Stimulated activated naive CD8-positive, alpha-beta T cell treated with anti-CD3 and anti-CD28 coated beads, Interleukin-15, amount 100 ng/mL, for 72 hours (primary cell): ENCODE data around the gene IL12RB2.
A peak's percentile ranks its signal among the peaks of the same experiment; 100 is the strongest.
"Not testable (repeated sequence)": the region's sequence is repeated elsewhere in the genome, so short reads cannot be mapped to it uniquely, and the experiment has no call there.

ENCODE experiments used
- ATAC-seq: fragments of 150-1000 bp; cut with Tn5 transposase; 2 replicates; pipeline ENCODE4 v1.10.0; 2021; ENCODE audit warnings: mild to moderate bottlenecking, moderate library complexity
- DNase-seq, 2 donors: peaks; one replicate each; pipeline ENCODE4 v3.0.0; 2021 to 2022
- H3K27ac Mint-ChIP-seq, 2 donors: one replicate each; pipeline ENCODE4 v1.8.0; 2022; ENCODE audit warnings: mild to moderate bottlenecking in 2 of 2, mixed read lengths in 2 of 2, moderate library complexity in 2 of 2
- H3K27me3 Mint-ChIP-seq: one replicate; pipeline ENCODE4 v1.8.0; 2022; ENCODE audit warnings: mixed read lengths
- H3K4me1 Mint-ChIP-seq: one replicate; pipeline ENCODE4 v1.8.0; 2022; ENCODE audit warnings: mild to moderate bottlenecking, mixed read lengths
- H3K4me3 Mint-ChIP-seq, 2 donors: one replicate each; pipeline ENCODE4 v1.8.0; 2022; ENCODE audit warnings: mild to moderate bottlenecking in 2 of 2, mixed read lengths in 2 of 2, moderate library complexity in 1 of 2
- H3K9me3 Mint-ChIP-seq, 2 donors: one replicate each; pipeline ENCODE4 v1.8.0; 2022; ENCODE audit warnings: mixed read lengths in 2 of 2

IL12RB2 gene

DNA sequence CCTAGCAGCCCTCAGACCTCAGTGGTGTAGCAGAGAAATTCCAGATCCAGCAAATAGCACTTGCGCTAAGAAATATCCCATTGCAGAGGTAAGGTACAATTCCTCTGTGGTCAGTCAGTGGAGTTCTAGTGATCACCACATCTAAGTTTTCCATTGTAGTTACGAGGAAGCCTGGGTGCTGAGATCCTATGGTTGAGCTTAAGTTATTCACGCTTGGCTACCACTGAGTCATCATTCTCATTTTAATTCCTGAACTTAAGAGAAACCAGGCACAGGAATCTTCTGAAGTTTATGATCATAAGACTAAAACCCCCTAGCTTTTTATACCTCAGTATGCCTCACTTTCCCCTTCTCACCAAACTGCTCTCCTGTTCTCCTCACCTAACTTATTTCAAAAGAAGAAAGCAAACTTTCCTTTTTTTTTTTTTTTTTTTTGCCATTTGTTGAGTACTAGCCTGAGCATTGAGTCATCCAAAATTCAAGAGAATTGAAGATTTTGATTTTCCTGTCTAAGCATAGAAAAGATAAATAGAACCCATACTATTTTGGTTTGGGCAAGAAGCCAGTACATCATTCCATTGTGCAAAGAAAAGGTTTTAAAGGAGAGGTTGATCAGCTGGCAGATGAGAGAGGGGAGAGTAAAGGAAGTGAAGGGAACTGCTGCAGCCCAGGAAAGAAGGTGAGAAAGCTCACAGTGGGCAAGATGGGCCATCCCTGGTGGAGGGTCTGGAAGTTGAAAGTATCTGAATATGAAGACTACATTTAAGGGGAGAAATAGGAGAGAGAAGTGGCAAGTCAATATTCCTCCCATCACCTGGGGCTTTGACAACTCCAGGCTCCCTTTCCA lies 82.6 kb downstream of the IL12RB2 start:
- DNase-seq (no peak), ATAC-seq (no peak)
- Mint-ChIP-seq H3K9me3 (peaks cover 0 to 9% of the 10 kb centered on the region in 2 donors), H3K27me3 (no peaks in the 10 kb centered on the region), H3K27ac (no peak overlapping the region), H3K4me3 (no peak overlapping the region), H3K4me1 (no peaks in the 10 kb centered on the region)

DNA sequence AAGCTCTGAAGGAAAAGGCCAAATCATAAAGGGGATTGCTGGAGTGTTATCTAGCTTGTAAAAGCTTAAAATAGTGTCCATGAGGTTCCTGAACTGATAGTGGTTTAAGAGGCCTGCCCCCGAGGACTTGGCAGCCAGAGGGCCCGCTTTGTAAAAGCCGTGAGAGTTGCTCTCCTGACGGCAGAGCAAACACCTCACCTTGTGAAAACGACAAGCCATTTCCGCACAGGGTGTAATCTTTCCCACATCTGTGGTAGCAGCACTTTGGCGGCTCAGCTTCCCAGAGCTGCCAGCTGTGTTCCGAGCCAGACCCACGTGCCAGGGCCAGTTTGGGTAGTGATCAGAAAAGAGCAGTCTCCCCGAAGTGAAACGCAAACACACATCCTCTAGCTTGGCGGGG lies 85.6 kb downstream of the IL12RB2 start:
- Mint-ChIP-seq H3K4me3 (no peak overlapping the region), H3K4me1 (no peaks in the 10 kb centered on the region), H3K9me3 (peaks cover 0 to 3% of the 10 kb centered on the region in 2 donors), H3K27me3 (no peaks in the 10 kb centered on the region), H3K27ac (peak overlapping the region in 1 of 2 donors; percentile 15)
- no peak for ATAC-seq
- peak in 1 of 2 donors; percentile 8 for DNase-seq

DNA sequence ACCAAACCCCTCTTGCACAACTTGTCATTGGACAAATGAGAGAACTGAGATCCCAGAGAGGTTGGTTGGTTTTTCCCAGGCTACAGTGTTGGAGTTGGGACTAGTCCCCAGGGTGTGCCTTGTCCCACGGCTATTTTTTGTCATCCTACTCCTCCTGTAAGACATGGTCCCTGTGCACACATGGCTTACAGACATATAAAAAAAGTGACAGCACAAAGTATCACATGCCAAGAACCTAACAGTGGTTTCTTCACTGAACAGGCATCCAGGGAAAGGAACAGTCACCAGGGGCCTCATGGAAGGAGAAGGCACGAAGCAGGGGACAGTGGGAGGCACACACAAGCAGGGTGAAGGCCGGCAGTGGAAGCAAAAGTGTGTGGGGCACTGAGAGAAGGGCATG lies 86.1 kb downstream of the IL12RB2 start:
- no peak for ATAC-seq
- peak overlapping the region; percentile 72 to 87 for H3K27ac Mint-ChIP-seq

DNA sequence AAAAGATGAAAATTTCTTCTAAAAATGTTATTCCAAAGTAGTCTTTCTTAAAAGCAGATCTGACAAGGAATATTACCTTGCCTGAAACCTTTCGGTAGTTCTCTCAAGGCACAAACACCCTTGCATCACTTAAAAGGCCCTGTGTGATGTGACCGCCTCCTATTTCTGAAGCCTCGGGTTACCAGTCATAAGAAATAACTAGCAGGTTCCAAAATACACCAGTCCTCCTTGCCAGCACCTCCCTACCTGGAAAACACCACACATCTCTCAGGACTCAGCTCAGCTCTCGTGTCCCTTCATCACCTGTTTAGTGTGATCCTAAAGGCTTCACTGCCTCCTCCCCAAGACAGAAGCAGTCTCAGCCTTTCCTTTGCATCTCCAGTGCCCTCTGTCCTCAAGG lies 86.9 kb downstream of the IL12RB2 start:
- DNase-seq (no peak), ATAC-seq (no peak)
- Mint-ChIP-seq H3K9me3 (peaks cover 0 to 14% of the 10 kb centered on the region in 2 donors), H3K27ac (peak overlapping the region in 1 of 2 donors; percentile 74), H3K4me1 (peaks cover 7% of the 10 kb centered on the region), H3K4me3 (no peak overlapping the region), H3K27me3 (no peaks in the 10 kb centered on the region)

More for the DNA sequence above, 86.1 kb downstream of the IL12RB2 start:
- Mint-ChIP-seq H3K27me3 (no peaks in the 10 kb centered on the region), H3K9me3 (peaks cover 0 to 8% of the 10 kb centered on the region in 2 donors), H3K4me1 (no peaks in the 10 kb centered on the region), H3K4me3 (no peak overlapping the region)
- no peak for DNase-seq

DNA sequence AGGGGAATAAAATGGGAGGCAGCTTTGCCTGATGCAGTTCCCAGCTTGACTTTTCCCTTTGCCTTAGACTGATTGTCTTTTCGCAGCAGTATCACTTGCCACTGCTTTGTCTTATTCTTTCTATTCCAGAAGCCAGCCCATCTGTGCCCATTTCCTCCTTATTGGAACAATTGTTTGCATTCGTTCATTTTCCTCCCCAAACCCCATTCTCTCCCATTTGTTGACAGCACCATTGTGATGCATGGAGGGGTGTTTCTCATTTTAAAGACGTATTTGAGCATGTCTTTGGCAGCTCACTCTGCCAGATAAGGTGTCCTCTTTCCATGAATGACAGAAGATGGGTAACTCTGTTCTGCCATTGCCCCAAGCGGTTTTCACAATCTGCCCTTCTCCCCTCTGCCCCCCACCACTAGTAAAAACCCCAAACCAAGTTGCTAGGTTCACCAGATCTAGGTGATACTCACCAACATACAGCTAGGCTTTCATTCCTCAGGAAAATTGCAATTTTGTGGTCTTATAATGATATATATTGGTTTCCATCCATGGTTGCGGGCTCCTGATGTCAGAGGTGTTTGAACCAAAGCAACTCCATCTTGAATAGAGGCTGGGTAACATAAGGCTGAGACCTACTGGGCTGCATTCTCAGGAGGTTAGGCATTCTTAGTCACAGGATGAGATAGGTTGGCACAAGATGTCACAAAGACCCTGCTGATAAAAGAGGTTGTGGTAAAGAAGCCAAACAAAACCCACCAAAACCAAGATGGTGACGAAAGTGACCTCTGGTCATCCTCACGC lies 91.7 kb downstream of the IL12RB2 start:
- no peak for ATAC-seq

DNA sequence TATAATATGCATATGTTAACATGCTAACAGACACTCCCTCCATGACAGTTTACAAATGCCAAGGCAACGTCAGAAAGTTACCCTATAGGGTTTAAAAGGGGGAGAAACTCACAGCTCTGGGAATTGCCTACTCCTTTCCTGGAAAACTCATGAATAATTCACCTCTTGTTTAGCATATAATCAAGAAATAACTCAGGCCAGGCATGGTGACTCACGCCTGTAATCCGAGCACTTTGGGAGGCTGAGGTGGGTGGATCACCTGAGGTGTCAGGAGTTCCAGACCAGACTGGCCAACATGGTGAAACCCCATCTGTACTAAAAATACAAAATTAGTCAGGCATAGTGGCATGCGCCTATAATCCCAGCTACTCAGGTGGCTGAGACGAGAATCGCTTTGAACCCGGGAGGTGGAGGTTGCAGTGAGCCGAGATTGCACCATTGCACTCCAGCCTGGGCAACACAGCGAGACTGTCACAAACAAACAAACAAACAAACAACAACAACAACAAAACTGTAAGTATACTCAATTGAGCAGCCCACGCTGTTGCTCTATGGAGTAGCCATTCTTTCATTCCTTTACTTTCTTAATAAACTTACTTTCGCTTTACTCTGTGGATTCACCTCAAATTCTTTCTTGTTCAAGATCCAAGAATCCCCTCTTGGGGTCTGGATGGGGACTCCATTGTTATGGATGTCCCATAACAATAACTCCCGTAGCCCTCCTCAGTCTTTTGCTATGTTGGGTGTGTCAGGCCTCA lies 92.5 kb downstream of the IL12RB2 start:
- H3K4me1 Mint-ChIP-seq = peaks cover 20% of the 10 kb centered on the region
- not testable (repeated sequence) for H3K4me3 Mint-ChIP-seq, H3K27me3 Mint-ChIP-seq
- H3K27ac Mint-ChIP-seq = peak overlapping the region in 1 of 2 donors; percentile 96
- DNase-seq = peak; percentile 30 to 83
- ATAC-seq = peak; percentile 73
- H3K9me3 Mint-ChIP-seq = peaks cover 9 to 14% of the 10 kb centered on the region in 2 donors

More for the DNA sequence above, 91.7 kb downstream of the IL12RB2 start:
- Mint-ChIP-seq H3K27me3 (no peaks in the 10 kb centered on the region), H3K9me3 (peaks cover 9 to 14% of the 10 kb centered on the region in 2 donors), H3K4me3 (no peak overlapping the region), H3K27ac (peak overlapping the region; percentile 27 to 49), H3K4me1 (peaks cover 20% of the 10 kb centered on the region)
- DNase-seq = no peak

DNA sequence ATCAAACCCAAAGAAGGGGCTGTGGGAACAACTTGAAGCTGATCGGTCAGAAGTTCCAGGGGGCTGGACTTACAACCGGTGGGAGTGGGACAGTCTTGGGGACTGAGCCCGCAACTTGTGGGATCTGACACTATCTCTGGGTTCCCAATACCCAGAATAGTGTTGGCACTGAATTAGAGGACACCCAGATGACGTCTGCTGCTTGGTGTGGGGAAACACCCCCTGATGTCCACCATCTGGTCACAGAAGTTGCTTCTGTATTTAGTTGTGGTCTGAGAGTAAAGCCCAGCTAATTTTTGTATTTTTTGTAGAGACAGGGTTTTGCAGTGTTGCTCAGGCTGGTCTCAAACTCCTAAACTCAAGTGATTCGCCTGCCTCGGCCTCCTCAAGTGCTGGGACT lies 93.8 kb downstream of the IL12RB2 start:
- H3K4me3 Mint-ChIP-seq = no peak overlapping the region
- DNase-seq = peak in 1 of 2 donors; percentile 20
- peaks cover 9 to 14% of the 10 kb centered on the region in 2 donors for H3K9me3 Mint-ChIP-seq
- H3K27ac Mint-ChIP-seq = peak overlapping the region in 1 of 2 donors; percentile 96
- H3K27me3 Mint-ChIP-seq = no peaks in the 10 kb centered on the region
- H3K4me1 Mint-ChIP-seq = peaks cover 20% of the 10 kb centered on the region
- ATAC-seq = peak; percentile 17

DNA sequence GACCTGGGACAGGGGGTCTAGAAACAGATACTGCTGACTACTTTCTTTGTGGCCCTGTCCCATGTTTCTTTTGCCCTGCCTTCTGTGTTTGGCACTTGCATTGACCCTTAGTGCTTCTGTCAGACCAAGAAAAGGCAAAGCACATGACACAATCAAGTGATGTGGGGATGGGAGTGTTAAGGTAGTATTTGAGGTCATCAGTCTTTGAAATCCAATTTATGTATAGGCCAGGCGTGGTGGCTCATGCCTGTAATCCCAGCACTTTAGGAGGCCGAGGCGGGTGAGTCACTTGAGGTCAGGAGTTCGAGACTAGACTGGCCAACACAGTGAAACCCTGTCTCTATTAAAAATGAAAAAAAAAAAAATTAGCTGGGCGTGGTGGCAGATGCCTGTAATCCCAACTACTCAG lies 96.5 kb downstream of the IL12RB2 start:
- DNase-seq (no peak), ATAC-seq (no peak)
- Mint-ChIP-seq H3K9me3 (peaks cover 1 to 9% of the 10 kb centered on the region in 2 donors), H3K27ac (peak overlapping the region in 1 of 2 donors; percentile 74), H3K27me3 (no peaks in the 10 kb centered on the region), H3K4me3 (no peak overlapping the region), H3K4me1 (peaks cover 16% of the 10 kb centered on the region)

DNA sequence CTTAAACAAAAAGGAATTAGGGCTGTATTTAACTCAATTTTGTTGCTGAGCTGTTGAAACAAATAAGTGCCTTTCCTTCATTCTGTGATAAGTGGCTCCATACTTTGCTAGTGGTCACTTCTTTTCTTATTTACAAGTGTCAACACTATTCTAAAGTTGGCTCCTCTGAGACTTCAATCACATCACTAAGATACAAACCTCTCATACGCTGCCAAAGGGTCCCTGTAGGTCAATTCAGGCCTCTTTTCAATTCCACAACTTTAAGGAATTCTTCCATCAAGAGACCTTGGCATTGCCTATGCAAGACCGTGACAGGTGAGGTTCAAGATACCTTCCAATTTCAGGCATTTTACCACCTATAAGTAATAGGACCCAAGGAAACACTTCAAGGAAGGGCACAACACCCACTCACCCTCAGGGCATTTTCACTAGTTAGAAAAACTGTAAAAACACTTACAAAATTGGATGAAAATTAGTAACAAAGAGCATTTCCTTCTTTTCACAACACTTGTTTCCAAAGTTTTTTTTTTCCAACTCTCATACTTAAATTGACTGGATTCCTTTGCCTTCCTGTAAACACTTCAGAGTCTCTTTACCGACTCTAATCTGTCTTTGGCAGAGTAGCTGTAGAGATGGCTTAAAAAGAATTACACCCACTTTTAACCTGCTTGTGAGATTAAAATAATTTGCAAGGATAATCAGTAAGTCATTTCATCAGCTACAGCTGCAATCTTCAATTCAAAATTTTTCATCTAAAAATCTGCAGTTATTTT lies 98.0 kb downstream of the IL12RB2 start:
- ATAC-seq = no peak
- Mint-ChIP-seq H3K9me3 (peaks cover 0 to 4% of the 10 kb centered on the region in 2 donors), H3K27ac (peak overlapping the region in 1 of 2 donors; percentile 54), H3K27me3 (no peaks in the 10 kb centered on the region), H3K4me3 (no peak overlapping the region), H3K4me1 (peaks cover 18% of the 10 kb centered on the region)
- no peak for DNase-seq

DNA sequence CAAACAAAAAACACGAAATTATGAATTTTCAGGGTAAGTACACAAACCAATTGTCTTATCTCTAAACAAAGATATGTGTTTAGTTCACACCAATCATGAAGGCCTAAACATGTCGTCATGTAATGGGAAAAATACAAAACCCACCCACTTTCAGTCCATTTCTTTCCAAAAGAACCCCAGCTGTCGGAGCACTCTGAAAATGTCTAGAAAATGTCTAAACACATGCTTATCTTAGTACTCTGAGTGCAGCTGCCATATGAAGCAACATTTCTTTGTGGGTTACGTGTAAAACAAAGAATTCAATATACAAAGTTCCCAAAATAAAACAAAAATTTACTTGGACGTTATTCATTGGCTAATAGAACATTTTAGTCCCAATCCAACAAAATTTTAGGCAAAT lies 99.8 kb downstream of the IL12RB2 start:
- no peak overlapping the region for H3K4me3 Mint-ChIP-seq
- no peaks in the 10 kb centered on the region for H3K27me3 Mint-ChIP-seq
- H3K9me3 Mint-ChIP-seq = no peaks in the 10 kb centered on the region
- H3K27ac Mint-ChIP-seq = peak overlapping the region in 1 of 2 donors; percentile 48
- DNase-seq (no peak), ATAC-seq (no peak)
- H3K4me1 Mint-ChIP-seq = peaks cover 15% of the 10 kb centered on the region

DNA sequence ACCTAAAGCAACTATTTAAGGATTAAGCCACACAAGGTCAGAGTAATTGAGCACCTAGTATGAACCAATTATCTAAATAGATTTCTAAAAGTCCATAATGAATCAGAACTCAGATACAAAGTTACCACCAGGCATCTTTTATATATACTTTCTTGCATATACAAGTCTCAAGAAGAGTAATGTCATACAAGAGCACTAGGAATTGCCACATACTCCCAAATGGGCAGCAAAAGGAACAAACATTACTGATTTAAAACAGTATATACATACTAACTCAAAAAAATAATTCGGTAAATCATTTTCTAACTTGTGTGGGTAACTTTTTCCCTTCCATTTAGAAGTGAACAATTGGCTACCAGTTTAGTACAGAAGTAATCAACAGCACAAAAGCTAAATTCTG lies 100.5 kb downstream of the IL12RB2 start:
- ATAC-seq (no peak), DNase-seq (no peak)
- H3K9me3 Mint-ChIP-seq = no peaks in the 10 kb centered on the region
- H3K4me3 Mint-ChIP-seq = no peak overlapping the region
- no peak overlapping the region for H3K27ac Mint-ChIP-seq
- no peaks in the 10 kb centered on the region for H3K27me3 Mint-ChIP-seq
- H3K4me1 Mint-ChIP-seq = peaks cover 15% of the 10 kb centered on the region

DNA sequence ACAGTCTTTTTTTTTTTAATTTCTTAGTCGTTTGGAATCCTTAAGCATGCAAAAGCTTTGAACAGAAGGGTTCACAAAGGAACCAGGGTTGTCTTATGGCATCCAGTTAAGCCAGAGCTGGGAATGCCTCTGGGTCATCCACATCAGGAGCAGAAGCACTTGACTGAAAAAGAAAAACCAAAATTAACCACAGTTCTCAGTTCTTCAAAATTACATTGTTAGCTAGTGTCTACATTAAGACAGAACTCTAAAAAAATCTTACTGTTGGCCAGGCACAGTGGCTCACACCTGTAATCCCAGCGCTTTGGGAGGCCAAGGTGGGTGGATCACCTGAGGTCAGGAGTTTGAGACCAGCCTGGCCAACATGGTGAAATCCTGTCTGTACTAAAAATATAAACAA lies 105.4 kb downstream of the IL12RB2 start:
- H3K4me3 Mint-ChIP-seq, H3K27ac Mint-ChIP-seq, H3K27me3 Mint-ChIP-seq, H3K9me3 Mint-ChIP-seq, DNase-seq, ATAC-seq: not testable (repeated sequence)
- peaks cover 44% of the 10 kb centered on the region for H3K4me1 Mint-ChIP-seq

DNA sequence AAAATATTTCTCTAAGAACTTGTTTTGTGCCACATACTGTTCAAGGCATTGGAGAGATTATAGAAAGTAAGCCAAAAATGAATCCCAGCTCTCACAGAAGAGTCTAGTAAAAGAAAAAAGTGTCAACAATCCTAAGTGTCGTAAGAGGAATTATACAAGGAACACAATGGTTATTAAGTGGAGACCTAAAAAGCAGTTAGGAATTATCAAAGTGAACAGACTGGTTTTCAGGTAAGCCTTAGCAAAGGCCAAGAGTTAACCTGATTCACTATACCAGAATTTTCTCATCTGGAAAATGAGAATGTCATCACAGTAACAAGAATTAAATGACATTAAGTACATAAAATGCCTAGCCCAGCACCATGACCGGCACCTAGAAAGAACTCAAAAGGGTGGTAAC lies 106.9 kb downstream of the IL12RB2 start:
- Mint-ChIP-seq H3K9me3 (no peaks in the 10 kb centered on the region), H3K4me1 (peaks cover 53% of the 10 kb centered on the region), H3K27ac (peak overlapping the region in 1 of 2 donors; percentile 20), H3K27me3 (no peaks in the 10 kb centered on the region), H3K4me3 (no peak overlapping the region)
- no peak for ATAC-seq
- no peak for DNase-seq

DNA sequence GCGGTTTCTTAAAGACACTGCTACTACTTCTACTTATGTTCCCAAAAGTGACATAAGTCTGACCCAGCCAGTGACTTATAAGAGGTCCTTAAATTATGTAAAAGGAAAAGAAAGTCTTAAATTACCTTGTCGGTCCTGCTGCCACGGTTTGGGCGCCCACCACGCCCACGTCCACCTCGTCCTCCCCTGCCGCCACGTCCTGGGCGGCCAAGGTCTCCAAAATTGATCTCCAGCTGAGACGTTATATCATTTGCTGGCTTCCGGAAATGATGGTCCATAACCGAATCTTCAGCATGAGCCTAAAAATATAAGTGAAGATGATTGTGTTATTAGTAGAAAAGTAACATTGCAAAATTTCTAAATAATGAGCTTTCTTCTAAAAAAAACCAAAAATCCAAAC lies 107.4 kb downstream of the IL12RB2 start:
- no peak for DNase-seq
- Mint-ChIP-seq H3K27ac (no peak overlapping the region), H3K4me1 (peaks cover 53% of the 10 kb centered on the region)

DNA sequence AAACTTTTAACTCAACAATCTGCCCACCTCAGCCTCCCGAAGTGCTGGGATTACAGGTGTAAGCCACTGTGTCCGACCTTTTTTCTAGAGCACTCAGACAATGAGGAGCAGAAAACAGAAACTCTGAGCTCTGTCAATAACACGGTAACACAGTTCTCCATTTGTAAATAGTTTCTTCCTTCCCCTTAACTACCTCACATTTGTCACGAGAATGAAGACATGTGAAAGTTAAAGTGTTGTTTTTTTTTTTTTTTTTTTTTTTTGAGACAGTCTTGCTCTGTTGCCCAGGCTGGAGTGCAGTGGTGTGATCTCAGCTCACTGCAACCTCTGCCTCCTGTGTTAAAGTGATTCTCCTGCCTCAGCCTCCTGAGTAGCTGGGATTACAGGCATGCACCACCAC lies 110.1 kb downstream of the IL12RB2 start:
- Mint-ChIP-seq H3K27ac (peak overlapping the region; percentile 69 to 74), H3K4me1 (peaks cover 73% of the 10 kb centered on the region)
- not testable (repeated sequence) for H3K9me3 Mint-ChIP-seq, H3K4me3 Mint-ChIP-seq, ATAC-seq, H3K27me3 Mint-ChIP-seq, DNase-seq

More for the DNA sequence above, 107.4 kb downstream of the IL12RB2 start:
- Mint-ChIP-seq H3K9me3 (no peaks in the 10 kb centered on the region), H3K4me3 (no peak overlapping the region), H3K27me3 (no peaks in the 10 kb centered on the region)
- ATAC-seq = no peak
